H1 (cell line): ENCODE measurements around the gene ABL1. TPM values are rescaled to one million over a fixed set of nuclear protein-coding genes. Genes with fewer than 3 reads are reported as not detected.
A peak's percentile ranks its signal among the peaks of the same experiment; 100 is the strongest.

Experiments used
- ASH2L ChIP-seq: fragments of 200-600, 300-600 bp; sonication (generic); IDR thresholded peaks from one replicate; pipeline ENCODE4 v1.7.1; 2017; ENCODE audit warnings: low read length
- ATF3 ChIP-seq: IDR thresholded peaks from 2 replicates; pipeline ENCODE4 v1.6.1; 2011; ENCODE audit warnings: low read depth, mild to moderate bottlenecking, low read length; ENCODE audit not compliant: insufficient read depth
- BACH1 ChIP-seq: IDR thresholded peaks from 2 replicates; pipeline ENCODE4 v1.6.1; 2012; ENCODE audit warnings: low read length, improper control_type of control experiment
- BCL11A ChIP-seq, 2 experiments: IDR thresholded peaks; one replicate each; pipeline ENCODE4 v1.6.1; 2011; ENCODE audit warnings: low read depth in 2 of 2, low read length in 2 of 2, mild to moderate bottlenecking in 2 of 2
- CEBPB ChIP-seq: IDR thresholded peaks from 2 replicates; pipeline ENCODE4 v1.6.1; 2012; ENCODE audit warnings: low read depth, low read length
- CHD1 ChIP-seq: IDR thresholded peaks from 2 replicates; pipeline ENCODE4 v1.6.1; 2012; ENCODE audit warnings: low read depth, low read length, improper control_type of control experiment
- JUND ChIP-seq: IDR thresholded peaks from 2 replicates; pipeline ENCODE4 v1.6.1; 2011; ENCODE audit warnings: mild to moderate bottlenecking, improper control_type of control experiment, low read length
- KDM4A ChIP-seq: IDR thresholded peaks from one replicate; pipeline ENCODE4 v1.7.1; 2012; ENCODE audit warnings: low read depth, mild to moderate bottlenecking, moderate library complexity, low read length, inconsistent platforms; ENCODE audit not compliant: severe bottlenecking
- MAFK ChIP-seq: IDR thresholded peaks from 2 replicates; pipeline ENCODE4 v1.6.1; 2012; ENCODE audit warnings: low read depth, mild to moderate bottlenecking, improper control_type of control experiment, low read length
- PHF8 ChIP-seq: fragments of 200-600 bp; sonication (generic); conservative IDR thresholded peaks from 2 replicates; pipeline ENCODE4 v1.7.1; 2012; ENCODE audit warnings: low read depth, mild to moderate bottlenecking, inconsistent platforms, low read length, moderate library complexity
- POLR2A ChIP-seq, 2 experiments: IDR thresholded peaks; 1 replicate in 1 of 2; 2 replicates in 1 of 2; pipeline ENCODE4 v1.6.1; 2011; ENCODE audit warnings: low read depth in 2 of 2, low read length in 2 of 2, mild to moderate bottlenecking in 2 of 2; ENCODE audit errors: control extremely low read depth in 1 of 2
- POLR2AphosphoS5 ChIP-seq: IDR thresholded peaks from 2 replicates; pipeline ENCODE4 v1.6.1; 2011; ENCODE audit warnings: low read depth, low read length
- RBBP5 ChIP-seq: IDR thresholded peaks from 2 replicates; pipeline ENCODE4 v1.7.1; 2012; ENCODE audit warnings: low read depth, mild to moderate bottlenecking, inconsistent platforms, low read length, moderate library complexity, borderline replicate concordance
- SAP30 ChIP-seq: fragments of 300-600 bp; sonication (generic); IDR thresholded peaks from 2 replicates; pipeline ENCODE4 v1.7.1; 2012; ENCODE audit warnings: low read length, moderate library complexity, mild to moderate bottlenecking, inconsistent platforms; ENCODE audit not compliant: insufficient read depth, insufficient replicate concordance
- SP4 ChIP-seq: IDR thresholded peaks from 2 replicates; pipeline ENCODE4 v1.6.1; 2012; ENCODE audit warnings: low read length, inconsistent platforms
- TAF1 ChIP-seq: IDR thresholded peaks from 2 replicates; pipeline ENCODE4 v1.6.1; 2011; ENCODE audit warnings: mild to moderate bottlenecking, low read depth, low read length
- TAF7 ChIP-seq: optimal IDR thresholded peaks from 2 replicates; pipeline ENCODE3; 2011; ENCODE audit warnings: low read depth, mild to moderate bottlenecking, inconsistent platforms, low read length, moderate library complexity, borderline replicate concordance
- TBP ChIP-seq: IDR thresholded peaks from 2 replicates; pipeline ENCODE4 v1.6.1; 2011; ENCODE audit warnings: low read depth, low read length, improper control_type of control experiment
- TEAD4 ChIP-seq: IDR thresholded peaks from 2 replicates; pipeline ENCODE4 v1.6.1; 2012; ENCODE audit warnings: low read depth, low read length, inconsistent platforms, mixed read lengths
- YY1 ChIP-seq: IDR thresholded peaks from 2 replicates; pipeline ENCODE4 v1.6.1; 2011; ENCODE audit warnings: low read depth, mild to moderate bottlenecking, low read length
- ZNF274 ChIP-seq: IDR thresholded peaks from 2 replicates; pipeline ENCODE4 v1.7.0; 2012; ENCODE audit warnings: low read length, borderline replicate concordance; ENCODE audit errors: extremely low read depth
- polyA plus RNA-seq, 7 experiments: library from polyadenylated mRNA; depleted of rRNA in 3 of 7; stranded (reverse) in 5 of 7; unstranded in 2 of 7; fragments of >200 nt in 5 of 7; fragments of 200-250 nt in 2 of 7; gene quantifications; 1 replicate in 5 of 7; 2 replicates in 1 of 7; 4 replicates in 1 of 7; pipeline versions ENCODE4 v1.2.1 to v1.2.3, GENCODE V29; 2011 to 2013; ENCODE audit warnings: missing spikeins in 2 of 7, mixed read lengths in 2 of 7
- total RNA-seq: library from RNA; stranded (reverse); fragmentation: NEBNext Ultra II Directional; extraction: Animal tissue kit (Norgen Biotek cat#: 25700); gene quantifications from 2 replicates; pipeline ENCODE4 v1.2.1, GENCODE V29; 2021
- TF ChIP-seq, protein P1 (sequence below): IDR thresholded peaks from 2 replicates; pipeline ENCODE4 v1.6.1; 2012; ENCODE audit warnings: inconsistent platforms

The ABL1 gene
- total and polyA plus RNA-seq, 2 of the 8 experiments (the other 6 are each of a cell fraction or from before 2014, with no cell fraction given): 35.3 to 104 TPM

- TF ChIP-seq TAF1: peak; percentile 54; the same call in 1 of the 2 replicates
- peak; percentile 69 for TF ChIP-seq ASH2L
- TF ChIP-seq SP4: no peak
- peak; percentile 21; the same call in 1 of the 2 replicates for TF ChIP-seq POLR2AphosphoS5
- TF ChIP-seq BACH1: 0 out of 2 replicates have a peak, but pooled peaks have one; percentile 22
- TF ChIP-seq TAF7: peak; percentile 45
- no peak for TF ChIP-seq ATF3
- TF ChIP-seq CEBPB: no peak
- peak; percentile 63; the same call in 1 of the 2 replicates for TF ChIP-seq PHF8
- TF ChIP-seq POLR2A (IDR thresholded peaks at IDR 0.05; ENCODE audit: control extremely low read depth in 1 of 2, low read depth in 2 of 2, low read length in 2 of 2): peak in 1 of 2 experiments; percentile 13; a peak in 1 of 3 replicates
- no peak for TF ChIP-seq JUND
- TF ChIP-seq TBP: no peak; the same call in 1 of the 2 replicates
- 0 out of 2 replicates have a peak, but pooled peaks have one; percentile 73 for TF ChIP-seq RBBP5
- TF ChIP-seq TEAD4: no peak
- TF ChIP-seq ZNF274: no peak
- no peak for TF ChIP-seq BCL11A (IDR thresholded peaks at IDR 0.05; ENCODE audit: low read depth in 2 of 2, low read length in 2 of 2)
- no peak for TF ChIP-seq SAP30
- TF ChIP-seq, protein P1, sequence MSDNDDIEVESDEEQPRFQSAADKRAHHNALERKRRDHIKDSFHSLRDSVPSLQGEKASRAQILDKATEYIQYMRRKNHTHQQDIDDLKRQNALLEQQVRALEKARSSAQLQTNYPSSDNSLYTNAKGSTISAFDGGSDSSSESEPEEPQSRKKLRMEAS: peak; percentile 54
- TF ChIP-seq YY1: no peak
- TF ChIP-seq CHD1: no peak
- peak; percentile 30 for TF ChIP-seq KDM4A
- no peak for TF ChIP-seq MAFK
These were observed at the start of gene ABL1 (continued) for GRCh38 chr9:130834371-130835336.
